Choroid plexus epithelial cell (primary cell): Measurements from ENCODE around the gene PPP2R5C.

Source experiments
- DNase-seq: peaks from one replicate; pipeline ENCODE4 v3.0.0-alpha.2; 2010; ENCODE audit warnings: low read depth
- H3K4me3 ChIP-seq: 2 replicates; pipeline ENCODE4 v1.5.1; 2011; ENCODE audit warnings: low read depth, mild to moderate bottlenecking, control low read depth, low read length, moderate library complexity
- CTCF ChIP-seq: conservative IDR thresholded peaks from 2 replicates; pipeline ENCODE4 v1.5.1; 2011; ENCODE audit warnings: low read depth, mild to moderate bottlenecking, control low read depth, inconsistent platforms, low read length, moderate library complexity

Gene PPP2R5C

GRCh38 chr14:101891471-101891870 is 130.0 kb downstream of the PPP2R5C start:
- no peak for DNase-seq
- no peak overlapping the region for H3K4me3 ChIP-seq
- TF ChIP-seq CTCF: no peak

GRCh38 chr14:101893759-101894158 is 132.2 kb downstream of the PPP2R5C start:
- no peak for DNase-seq
- no peak overlapping the region for H3K4me3 ChIP-seq
- TF ChIP-seq CTCF: no peak

- no peak for DNase-seq
- TF ChIP-seq CTCF: no peak
- H3K4me3 ChIP-seq: no peak overlapping the region
Observed at GRCh38 chr14:101894365-101895081, 133.0 kb downstream of the PPP2R5C start.

GRCh38 chr14:101895256-101895655 is 133.7 kb downstream of the PPP2R5C start:
- no peak for DNase-seq
- TF ChIP-seq CTCF: no peak
- H3K4me3 ChIP-seq: no peak overlapping the region

- TF ChIP-seq CTCF: no peak
- no peak overlapping the region for H3K4me3 ChIP-seq
- no peak for DNase-seq
Observed at GRCh38 chr14:101897326-101897725, 135.8 kb downstream of the PPP2R5C start.

- TF ChIP-seq CTCF: no peak
- no peak for DNase-seq
- no peak overlapping the region for H3K4me3 ChIP-seq
Observed at GRCh38 chr14:101898416-101898815, 136.9 kb downstream of the PPP2R5C start.

GRCh38 chr14:101899263-101899662 is 137.8 kb downstream of the PPP2R5C start:
- no peak overlapping the region for H3K4me3 ChIP-seq
- DNase-seq: no peak
- TF ChIP-seq CTCF: no peak
